CD14-positive monocyte (primary cell): ENCODE data around the gene TXNDC11. TPM values are rescaled to one million over a fixed set of nuclear protein-coding genes. Genes with fewer than 3 reads are reported as not detected.
A peak's percentile ranks its signal among the peaks of the same experiment; 100 is the strongest.

Experiments
- DNase-seq, 3 donors: peaks; one replicate each; pipeline ENCODE4 v3.0.0-alpha.2; 2011 to 2022
- H2AFZ ChIP-seq: 2 replicates; pipeline ENCODE4 v1.6.0; 2012; ENCODE audit warnings: mild to moderate bottlenecking, low read depth, low read length, inconsistent platforms; ENCODE audit not compliant: insufficient read depth, poor library complexity, severe bottlenecking
- H3K27ac ChIP-seq, 2 donors: 1 replicate in 1 of 2; 2 replicates in 1 of 2; pipeline ENCODE4 v1.5.1; 2012 to 2013; ENCODE audit warnings: low read length in 2 of 2, control low read depth in 1 of 2, inconsistent platforms in 1 of 2, low read depth in 1 of 2, mild to moderate bottlenecking in 1 of 2
- H3K27me3 ChIP-seq, 2 donors: one replicate each; pipeline versions ENCODE4 v1.6.0 to v1.6.1; 2011 to 2013; ENCODE audit warnings: low read length in 2 of 2; ENCODE audit not compliant: control insufficient read depth in 2 of 2, insufficient read depth in 2 of 2
- H3K36me3 ChIP-seq, 2 donors: replicated peaks in 1 of 2; 1 replicate in 1 of 2; 2 replicates in 1 of 2; pipeline versions ENCODE4 v1.5.1 to v1.6.1; 2012 to 2013; ENCODE audit warnings: low read length in 2 of 2, control low read depth in 1 of 2, inconsistent platforms in 1 of 2, mild to moderate bottlenecking in 1 of 2; ENCODE audit not compliant: insufficient read depth in 2 of 2, control insufficient read depth in 1 of 2
- H3K4me1 ChIP-seq, 2 donors: 1 replicate in 1 of 2; 2 replicates in 1 of 2; pipeline versions ENCODE4 v1.5.1 to v1.6.1; 2012 to 2013; ENCODE audit warnings: low read length in 2 of 2, control low read depth in 1 of 2, inconsistent platforms in 1 of 2, mild to moderate bottlenecking in 1 of 2, moderate library complexity in 1 of 2; ENCODE audit not compliant: insufficient read depth in 2 of 2, control insufficient read depth in 1 of 2
- H3K4me2 ChIP-seq: replicated peaks from 2 replicates; pipeline ENCODE3; 2012; ENCODE audit warnings: low read length, moderate library complexity, mild to moderate bottlenecking; ENCODE audit not compliant: poor library complexity, severe bottlenecking; ENCODE audit errors: extremely low read depth
- H3K4me3 ChIP-seq, 3 experiments: fragments of 200-600 bp in 1 of 3; sonication (generic) in 1 of 3; replicated peaks in 1 of 3; 1 replicate in 2 of 3; 2 replicates in 1 of 3; pipeline ENCODE4 v1.5.1; 2011 to 2013; ENCODE audit warnings: low read length in 3 of 3, mild to moderate bottlenecking in 3 of 3, control low read depth in 2 of 3, low read depth in 2 of 3, inconsistent platforms in 1 of 3, moderate library complexity in 1 of 3
- H3K79me2 ChIP-seq: 2 replicates; pipeline ENCODE4 v1.6.0; 2012; ENCODE audit warnings: mild to moderate bottlenecking, control low read depth, inconsistent platforms, low read length, moderate library complexity; ENCODE audit not compliant: insufficient read depth
- H3K9ac ChIP-seq: 2 replicates; pipeline ENCODE4 v1.6.0; 2017; ENCODE audit warnings: low read length, mild to moderate bottlenecking; ENCODE audit not compliant: insufficient read depth, poor library complexity, severe bottlenecking
- H3K9me3 ChIP-seq, 2 donors: replicated peaks in 1 of 2; 1 replicate in 1 of 2; 2 replicates in 1 of 2; pipeline versions ENCODE4 v1.5.1 to v1.6.1; 2012 to 2013; ENCODE audit warnings: low read length in 2 of 2, control low read depth in 1 of 2; ENCODE audit not compliant: control insufficient read depth in 1 of 2, insufficient read depth in 1 of 2
- H4K20me1 ChIP-seq: 2 replicates; pipeline ENCODE4 v1.6.0; 2012; ENCODE audit warnings: mild to moderate bottlenecking, low read length, control low read depth, moderate library complexity; ENCODE audit not compliant: insufficient read depth
- H3K27ac Mint-ChIP-seq, 7 donors: one replicate each; pipeline ENCODE4 v1.8.0; 2020; ENCODE audit warnings: mild to moderate bottlenecking in 7 of 7, mixed read lengths in 7 of 7, moderate library complexity in 6 of 7, inconsistent platforms in 2 of 7
- H3K27me3 Mint-ChIP-seq, 3 donors: one replicate each; pipeline ENCODE4 v1.8.0; 2021 to 2022; ENCODE audit warnings: low read depth in 3 of 3, mild to moderate bottlenecking in 3 of 3, mixed read lengths in 3 of 3, moderate library complexity in 3 of 3, inconsistent platforms in 1 of 3
- H3K36me3 Mint-ChIP-seq, 2 donors: one replicate each; pipeline ENCODE4 v1.8.0; 2020; ENCODE audit warnings: mixed read lengths in 2 of 2, inconsistent platforms in 1 of 2, mild to moderate bottlenecking in 1 of 2
- H3K4me1 Mint-ChIP-seq: one replicate; pipeline ENCODE4 v1.8.0; 2020; ENCODE audit warnings: mild to moderate bottlenecking, mixed read lengths
- H3K4me3 Mint-ChIP-seq, 2 donors: one replicate each; pipeline ENCODE4 v1.8.0; 2020; ENCODE audit warnings: mild to moderate bottlenecking in 2 of 2, mixed read lengths in 2 of 2, moderate library complexity in 1 of 2
- H3K9me3 Mint-ChIP-seq, 7 donors: one replicate each; pipeline ENCODE4 v1.8.0; 2020 to 2022; ENCODE audit warnings: mixed read lengths in 7 of 7, mild to moderate bottlenecking in 6 of 7, moderate library complexity in 6 of 7, inconsistent platforms in 2 of 7
- CTCF ChIP-seq: fragments of 200-600 bp; IDR thresholded peaks from one replicate; pipeline ENCODE4 v1.8.0; 2022; ENCODE audit warnings: antibody characterized with exemption, mild to moderate bottlenecking
- WGBS: methylation state at CpG from one replicate; pipeline ENCODE4 v1.1.5; 2013; ENCODE audit warnings: missing lambda C conversion rate; ENCODE audit not compliant: insufficient coverage; 5-methylcytosine and 5-hydroxymethylcytosine counted together
- intact Hi-C, 2 donors: fragments of 100-400 bp; cut with micrococcal nuclease; formaldehyde crosslinking; loops; one replicate each; pipeline versions ENCODE4 v1.15.0 to v1.15.1; 2023
- polyA plus RNA-seq, 3 donors: library from polyadenylated mRNA; depleted of rRNA in 1 of 3; unstranded in 2 of 3; stranded (reverse) in 1 of 3; fragments of 300-500 nt in 2 of 3; fragments of >200 nt in 1 of 3; fragmentation: Illumina TruSeq in 2 of 3; gene quantifications; 1 replicate in 2 of 3; 2 replicates in 1 of 3; pipeline ENCODE4 v1.2.3, GENCODE V29; 2012 to 2021

Gene TXNDC11
- polyA plus RNA-seq, 3 donors: 32.9 to 60.0 (median 40.6) TPM

GRCh38 chr16:11671676-11672075 is 71.0 kb downstream of the TXNDC11 start:
- intact Hi-C loops: no loop called here
- peaks cover 70% of the 10 kb centered on the region for H3K4me1 Mint-ChIP-seq

GRCh38 chr16:11671271-11671670 is 71.4 kb downstream of the TXNDC11 start:
- H3K4me2 ChIP-seq: peak overlapping the region; percentile 88
- H3K9ac ChIP-seq: no peak overlapping the region
- H4K20me1 ChIP-seq: peaks cover 74% of the 10 kb centered on the region
- peaks cover 35 to 53% of the 10 kb centered on the region in 2 donors for H3K36me3 Mint-ChIP-seq
- no peaks in the 10 kb centered on the region for H3K27me3 ChIP-seq
- H3K4me3 Mint-ChIP-seq: peak overlapping the region in 1 of 2 donors; percentile 51
- no peak overlapping the region for H3K27ac ChIP-seq
- peaks cover 69% of the 10 kb centered on the region for H3K4me1 Mint-ChIP-seq
- peak overlapping the region in 3 of 7 donors; percentile 33 to 98 (median 80) for H3K27ac Mint-ChIP-seq
- peaks cover 0 to 3% (median 0%) of the 10 kb centered on the region in 7 donors for H3K9me3 Mint-ChIP-seq
- peaks cover 15 to 30% of the 10 kb centered on the region in 2 donors for H3K36me3 ChIP-seq
- peaks cover 56 to 68% of the 10 kb centered on the region in 2 donors for H3K4me1 ChIP-seq
- DNase-seq: no peak
- H3K79me2 ChIP-seq: peaks cover 74% of the 10 kb centered on the region
- intact Hi-C loops: no loop called here
- H2AFZ ChIP-seq: no peak overlapping the region
- peaks cover 5 to 11% (median 7%) of the 10 kb centered on the region in 3 donors for H3K27me3 Mint-ChIP-seq
- WGBS: no CpG with 5 or more reads among the region's 2 CpGs
- no peak for TF ChIP-seq CTCF
- peak overlapping the region in 1 of 3 experiments; percentile 92 for H3K4me3 ChIP-seq
- no peaks in the 10 kb centered on the region for H3K9me3 ChIP-seq

More at GRCh38 chr16:11671676-11672075, 71.0 kb downstream of the TXNDC11 start:
- peaks cover 38 to 57% of the 10 kb centered on the region in 2 donors for H3K36me3 Mint-ChIP-seq
- peaks cover 0 to 3% (median 0%) of the 10 kb centered on the region in 7 donors for H3K9me3 Mint-ChIP-seq
- peaks cover 5 to 7% (median 5%) of the 10 kb centered on the region in 3 donors for H3K27me3 Mint-ChIP-seq
- TF ChIP-seq CTCF: no peak
- Histone ChIP-seq H2AFZ (no peak overlapping the region), H3K9ac (no peak overlapping the region), H3K27ac (no peak overlapping the region), H3K79me2 (peaks cover 78% of the 10 kb centered on the region), H3K9me3 (no peaks in the 10 kb centered on the region), H3K27me3 (no peaks in the 10 kb centered on the region), H3K4me3 (peak overlapping the region in 1 of 3 experiments; percentile 66), H4K20me1 (peaks cover 79% of the 10 kb centered on the region), H3K36me3 (peaks cover 19 to 34% of the 10 kb centered on the region in 2 donors), H3K4me2 (peak overlapping the region; percentile 88), H3K4me1 (peaks cover 58 to 72% of the 10 kb centered on the region in 2 donors)
- peak overlapping the region in 6 of 7 donors; percentile 25 to 86 (median 68) for H3K27ac Mint-ChIP-seq
- H3K4me3 Mint-ChIP-seq: peak overlapping the region; percentile 48 to 76
- WGBS: 94% methylated on average over 7 of the region's 8 CpGs
- no peak for DNase-seq
